HepG2 (cell line): Measurements from ENCODE around the gene C19orf73. TPM values are rescaled to one million over a fixed set of nuclear protein-coding genes. Genes with fewer than 3 reads are reported as not detected.
A peak's percentile ranks its signal among the peaks of the same experiment; 100 is the strongest.

Source experiments
- AGO2 ChIP-seq: fragments of 200-400 bp; formaldehyde crosslinking; optimal IDR thresholded peaks from 2 replicates; pipeline ENCODE3; 2017; ENCODE audit warnings: mild to moderate bottlenecking, low read depth, low read length, moderate library complexity
- CBX5 ChIP-seq: sonication (generic); formaldehyde crosslinking; IDR thresholded peaks from 2 replicates; pipeline ENCODE4 v1.4.0; 2020; ENCODE audit warnings: missing genetic modification reagents, borderline replicate concordance
- EP300 ChIP-seq, 3 experiments: sonication (generic) in 1 of 3; formaldehyde crosslinking in 1 of 3; IDR thresholded peaks; 2 replicates each; pipeline versions ENCODE4 v1.5.1 to v1.6.1; 2011 to 2020; ENCODE audit warnings: low read depth in 2 of 3, low read length in 2 of 3, borderline replicate concordance in 1 of 3, improper control_type of control experiment in 1 of 3, mild to moderate bottlenecking in 1 of 3, missing genetic modification reagents in 1 of 3, moderate library complexity in 1 of 3
- KAT8 ChIP-seq: IDR thresholded peaks from 2 replicates; pipeline ENCODE4 v1.6.1; 2016; ENCODE audit warnings: missing genetic modification reagents, missing compliant biosample characterization
- NR2F1 ChIP-seq, 2 experiments: fragments of 450-650 bp in 1 of 2; formaldehyde crosslinking in 1 of 2; IDR thresholded peaks; 2 replicates each; pipeline versions ENCODE4 v1.5.0 to v1.6.1; 2016 to 2020; ENCODE audit warnings: mild to moderate bottlenecking in 1 of 2, missing compliant biosample characterization in 1 of 2, missing genetic modification reagents in 1 of 2, moderate library complexity in 1 of 2
- RBAK ChIP-seq: sonication (generic); formaldehyde crosslinking; IDR thresholded peaks from 2 replicates; pipeline ENCODE4 v1.5.1; 2020; ENCODE audit warnings: mild to moderate bottlenecking, missing genetic modification reagents
- RELA ChIP-seq: sonication (generic); formaldehyde crosslinking; IDR thresholded peaks from 2 replicates; pipeline ENCODE4 v1.4.0; 2020; ENCODE audit warnings: missing genetic modification reagents
- ZEB1 ChIP-seq: IDR thresholded peaks from 2 replicates; pipeline ENCODE4 v1.6.1; 2012; ENCODE audit warnings: mild to moderate bottlenecking, low read depth, inconsistent platforms; ENCODE audit not compliant: insufficient replicate concordance
- ZMYM3 ChIP-seq: sonication (generic); formaldehyde crosslinking; IDR thresholded peaks from 2 replicates; pipeline ENCODE4 v1.5.1; 2020; ENCODE audit warnings: mild to moderate bottlenecking, missing genetic modification reagents
- ZNF143 ChIP-seq: sonication (generic); formaldehyde crosslinking; IDR thresholded peaks from 2 replicates; pipeline ENCODE4 v1.4.0; 2020; ENCODE audit warnings: missing genetic modification reagents
- ZNF263 ChIP-seq: sonication (generic); formaldehyde crosslinking; IDR thresholded peaks from 2 replicates; pipeline ENCODE4 v1.4.0; 2020; ENCODE audit warnings: missing genetic modification reagents
- ZNF761 ChIP-seq: sonication (generic); formaldehyde crosslinking; conservative IDR thresholded peaks from 2 replicates; pipeline ENCODE4 v1.4.0; 2020; ENCODE audit warnings: mild to moderate bottlenecking, missing genetic modification reagents
- polyA plus RNA-seq, 8 experiments: library from polyadenylated mRNA; depleted of rRNA in 3 of 8; stranded (reverse) in 7 of 8; unstranded in 1 of 8; fragments of >200 nt; fragmentation: Illumina TruSeq in 4 of 8; extraction: Trizol in 4 of 8; gene quantifications; 2 replicates each; pipeline versions ENCODE4 v1.2.1 to v1.2.3, GENCODE V29; 2011 to 2016; ENCODE audit warnings: low read depth in 4 of 8, missing spikeins in 1 of 8, mixed read lengths in 1 of 8; ENCODE audit not compliant: insufficient read depth in 1 of 8
- total RNA-seq, 5 experiments: library from RNA; depleted of rRNA; stranded (reverse); fragments of >200 nt; fragmentation: Illumina TruSeq; extraction: Trizol; gene quantifications; 2 replicates each; pipeline ENCODE4 v1.2.3, GENCODE V29; 2016; ENCODE audit warnings: low read depth in 1 of 5
- TF ChIP-seq, protein P1 (sequence below): sonication (generic); formaldehyde crosslinking; IDR thresholded peaks from 2 replicates; pipeline ENCODE4 v1.4.0; 2020; ENCODE audit warnings: missing genetic modification reagents, low read depth, mild to moderate bottlenecking, borderline replicate concordance
- TF ChIP-seq, protein P2 (sequence below): sonication (generic); formaldehyde crosslinking; IDR thresholded peaks from 2 replicates; pipeline ENCODE4 v1.8.1; 2023; ENCODE audit warnings: mild to moderate bottlenecking, missing genetic modification reagents, borderline replicate concordance
- TF ChIP-seq, protein P3 (sequence below): sonication (generic); formaldehyde crosslinking; IDR thresholded peaks from 2 replicates; pipeline ENCODE4 v1.4.0; 2020; ENCODE audit warnings: mild to moderate bottlenecking, missing genetic modification reagents
- TF ChIP-seq, protein P4 (sequence below): IDR thresholded peaks from 2 replicates; pipeline ENCODE4 v1.6.1; 2012; ENCODE audit warnings: inconsistent platforms
- TF ChIP-seq, protein P5 (sequence below): sonication (generic); formaldehyde crosslinking; IDR thresholded peaks from 2 replicates; pipeline ENCODE4 v1.5.1; 2020; ENCODE audit warnings: missing genetic modification reagents, mild to moderate bottlenecking, borderline replicate concordance
- TF ChIP-seq, protein P6 (sequence below): sonication (generic); formaldehyde crosslinking; IDR thresholded peaks from 2 replicates; pipeline ENCODE4 v1.5.0; 2020; ENCODE audit warnings: missing genetic modification reagents
- TF ChIP-seq, protein P7 (sequence below): sonication (generic); formaldehyde crosslinking; IDR thresholded peaks from 2 replicates; pipeline ENCODE4 v1.4.0; 2020; ENCODE audit warnings: missing genetic modification reagents

Gene C19orf73
- total and polyA plus RNA-seq, 2 of the 13 experiments (the other 11 are each of a cell fraction or from before 2014, with no cell fraction given) = 1.4 to 1.5 TPM

DNA sequence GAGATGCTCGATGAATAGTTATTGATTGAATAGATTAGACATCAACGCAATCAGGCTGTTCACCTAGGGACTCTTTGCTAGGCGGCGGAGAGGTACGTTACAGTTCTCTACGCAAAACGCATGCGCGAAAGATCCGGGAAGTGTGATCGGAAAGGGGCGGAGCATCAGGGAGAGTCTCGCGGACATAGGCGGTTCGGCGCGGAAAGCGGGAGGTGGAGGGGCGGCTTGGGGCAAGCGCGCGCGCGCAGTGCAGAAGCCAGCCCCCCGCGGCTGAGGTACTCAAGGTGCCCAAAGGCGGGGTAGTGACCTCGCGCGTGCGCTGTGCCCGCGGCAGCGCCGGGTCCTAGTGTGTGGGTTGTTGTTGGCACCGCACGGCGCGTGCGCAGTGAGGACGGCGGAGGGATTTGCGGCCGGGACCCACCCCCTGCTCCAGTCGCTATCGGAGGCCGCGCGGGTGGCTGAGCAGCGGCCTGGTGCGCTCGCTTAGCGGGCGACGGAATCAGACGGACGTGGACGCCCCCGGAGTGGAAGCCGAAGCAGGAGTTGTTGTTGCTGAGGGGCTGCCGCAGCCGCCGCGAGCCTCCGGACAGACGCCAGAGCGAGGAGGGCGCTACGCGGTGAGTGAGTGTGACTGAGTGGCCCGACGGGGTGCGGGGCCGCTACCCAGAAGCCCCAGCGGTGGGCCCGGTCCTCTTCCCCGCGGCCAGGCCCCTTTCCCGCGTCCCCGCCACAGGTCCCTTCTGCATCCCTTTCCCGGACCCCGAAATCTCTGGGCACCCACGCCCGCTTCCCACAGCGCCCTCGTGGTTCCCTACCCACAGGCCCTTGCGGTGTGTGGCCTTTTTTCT lies 33.7 kb downstream of the C19orf73 start, which contains the start of gene SNRNP70 (continued):
- TF ChIP-seq, protein P1, sequence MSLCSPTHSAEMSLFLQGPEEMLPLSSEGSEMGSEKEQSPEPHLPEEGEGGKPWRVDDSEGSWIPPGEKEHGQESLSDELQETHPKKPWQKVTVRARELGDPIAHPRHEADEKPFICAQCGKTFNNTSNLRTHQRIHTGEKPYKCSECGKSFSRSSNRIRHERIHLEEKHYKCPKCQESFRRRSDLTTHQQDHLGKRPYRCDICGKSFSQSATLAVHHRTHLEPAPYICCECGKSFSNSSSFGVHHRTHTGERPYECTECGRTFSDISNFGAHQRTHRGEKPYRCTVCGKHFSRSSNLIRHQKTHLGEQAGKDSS (CRISPR knock-in tag) = peak; percentile 79
- TF ChIP-seq, protein P2, sequence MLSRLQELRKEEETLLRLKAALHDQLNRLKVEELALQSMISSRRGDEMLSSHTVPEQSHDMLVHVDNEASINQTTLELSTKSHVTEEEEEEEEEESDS (CRISPR knock-in tag) = 0 out of 2 replicates have a peak, but pooled peaks have one; percentile 35
- TF ChIP-seq ZNF263 (CRISPR knock-in tag) (peak; percentile 31; the same call in 1 of the 2 replicates), ZNF761 (CRISPR knock-in tag) (0 out of 2 replicates have a peak, but pooled peaks have one; percentile 28), ZNF143 (CRISPR knock-in tag) (peak; percentile 88), ZEB1 (no peak), CBX5 (CRISPR knock-in tag) (peak; percentile 53), EP300 (IDR thresholded peaks at IDR 0.05; ENCODE audit: low read depth in 2 of 2, low read length in 2 of 2) (0 out of 4 replicates have a peak, but pooled peaks of 1 of the 2 experiments have one; percentile 19), EP300 (CRISPR knock-in tag; IDR thresholded peaks at IDR 0.05; ENCODE audit: borderline replicate concordance) (no peak), NR2F1 (CRISPR knock-in tag; IDR thresholded peaks at IDR 0.05) (no peak), AGO2 (peak; percentile 94), RELA (0 out of 2 replicates have a peak, but pooled peaks have one; percentile 76), ZMYM3 (peak; percentile 8; the same call in 1 of the 2 replicates), RBAK (CRISPR knock-in tag) (no peak), KAT8 (peak; percentile 97)
- TF ChIP-seq, protein P3, sequence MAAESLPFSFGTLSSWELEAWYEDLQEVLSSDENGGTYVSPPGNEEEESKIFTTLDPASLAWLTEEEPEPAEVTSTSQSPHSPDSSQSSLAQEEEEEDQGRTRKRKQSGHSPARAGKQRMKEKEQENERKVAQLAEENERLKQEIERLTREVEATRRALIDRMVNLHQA = no peak
- TF ChIP-seq, protein P4, sequence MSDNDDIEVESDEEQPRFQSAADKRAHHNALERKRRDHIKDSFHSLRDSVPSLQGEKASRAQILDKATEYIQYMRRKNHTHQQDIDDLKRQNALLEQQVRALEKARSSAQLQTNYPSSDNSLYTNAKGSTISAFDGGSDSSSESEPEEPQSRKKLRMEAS = peak; percentile 90
- TF ChIP-seq, protein P5, sequence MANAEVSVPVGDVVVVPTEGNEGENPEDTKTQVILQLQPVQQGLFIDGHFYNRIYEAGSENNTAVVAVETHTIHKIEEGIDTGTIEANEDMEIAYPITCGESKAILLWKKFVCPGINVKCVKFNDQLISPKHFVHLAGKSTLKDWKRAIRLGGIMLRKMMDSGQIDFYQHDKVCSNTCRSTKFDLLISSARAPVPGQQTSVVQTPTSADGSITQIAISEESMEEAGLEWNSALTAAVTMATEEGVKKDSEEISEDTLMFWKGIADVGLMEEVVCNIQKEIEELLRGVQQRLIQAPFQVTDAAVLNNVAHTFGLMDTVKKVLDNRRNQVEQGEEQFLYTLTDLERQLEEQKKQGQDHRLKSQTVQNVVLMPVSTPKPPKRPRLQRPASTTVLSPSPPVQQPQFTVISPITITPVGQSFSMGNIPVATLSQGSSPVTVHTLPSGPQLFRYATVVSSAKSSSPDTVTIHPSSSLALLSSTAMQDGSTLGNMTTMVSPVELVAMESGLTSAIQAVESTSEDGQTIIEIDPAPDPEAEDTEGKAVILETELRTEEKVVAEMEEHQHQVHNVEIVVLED (CRISPR knock-in tag) = peak; percentile 69; the same call in 1 of the 2 replicates
- TF ChIP-seq, protein P6, sequence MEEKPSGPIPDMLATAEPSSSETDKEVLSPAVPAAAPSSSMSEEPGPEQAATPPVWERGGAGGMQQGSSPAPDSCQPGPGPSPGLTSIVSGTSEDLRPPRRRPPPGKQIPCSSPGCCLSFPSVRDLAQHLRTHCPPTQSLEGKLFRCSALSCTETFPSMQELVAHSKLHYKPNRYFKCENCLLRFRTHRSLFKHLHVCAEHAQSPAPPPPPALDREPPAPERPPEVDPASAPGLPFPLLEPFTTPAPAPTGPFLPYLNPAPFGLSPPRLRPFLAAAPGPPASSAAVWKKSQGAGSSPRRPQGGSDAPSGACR = peak; percentile 83
- TF ChIP-seq, protein P7, sequence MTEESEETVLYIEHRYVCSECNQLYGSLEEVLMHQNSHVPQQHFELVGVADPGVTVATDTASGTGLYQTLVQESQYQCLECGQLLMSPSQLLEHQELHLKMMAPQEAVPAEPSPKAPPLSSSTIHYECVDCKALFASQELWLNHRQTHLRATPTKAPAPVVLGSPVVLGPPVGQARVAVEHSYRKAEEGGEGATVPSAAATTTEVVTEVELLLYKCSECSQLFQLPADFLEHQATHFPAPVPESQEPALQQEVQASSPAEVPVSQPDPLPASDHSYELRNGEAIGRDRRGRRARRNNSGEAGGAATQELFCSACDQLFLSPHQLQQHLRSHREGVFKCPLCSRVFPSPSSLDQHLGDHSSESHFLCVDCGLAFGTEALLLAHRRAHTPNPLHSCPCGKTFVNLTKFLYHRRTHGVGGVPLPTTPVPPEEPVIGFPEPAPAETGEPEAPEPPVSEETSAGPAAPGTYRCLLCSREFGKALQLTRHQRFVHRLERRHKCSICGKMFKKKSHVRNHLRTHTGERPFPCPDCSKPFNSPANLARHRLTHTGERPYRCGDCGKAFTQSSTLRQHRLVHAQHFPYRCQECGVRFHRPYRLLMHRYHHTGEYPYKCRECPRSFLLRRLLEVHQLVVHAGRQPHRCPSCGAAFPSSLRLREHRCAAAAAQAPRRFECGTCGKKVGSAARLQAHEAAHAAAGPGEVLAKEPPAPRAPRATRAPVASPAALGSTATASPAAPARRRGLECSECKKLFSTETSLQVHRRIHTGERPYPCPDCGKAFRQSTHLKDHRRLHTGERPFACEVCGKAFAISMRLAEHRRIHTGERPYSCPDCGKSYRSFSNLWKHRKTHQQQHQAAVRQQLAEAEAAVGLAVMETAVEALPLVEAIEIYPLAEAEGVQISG (CRISPR knock-in tag) = peak; percentile 78
